ENCODE measurements around the gene QARS1. TPM values are rescaled to one million over a fixed set of nuclear protein-coding genes. Genes with fewer than 3 reads are reported as not detected.
A peak's percentile ranks its signal among the peaks of the same experiment; 100 is the strongest.

The QARS1 gene
- total and polyA plus RNA-seq, 10 of the 15 experiments (the other 5 are each of a cell fraction or from before 2014, with no cell fraction given), result 168 to 476 (median 318) TPM

- TF ChIP-seq EP300 (IDR thresholded peaks at IDR 0.05; ENCODE audit: borderline replicate concordance in 1 of 2, control insufficient read depth in 1 of 2, low read depth in 2 of 2, low read length in 2 of 2) (no peak), CUX1 (IDR thresholded peaks at IDR 0.05; ENCODE audit: insufficient replicate concordance, low read depth, low read length) (no peak), CHD2 (IDR thresholded peaks at IDR 0.05; ENCODE audit: borderline replicate concordance, low read depth, low read length) (peak; percentile 100), POLR2AphosphoS5 (IDR thresholded peaks at IDR 0.05; ENCODE audit: low read length) (peak; percentile 78), PML (IDR thresholded peaks at IDR 0.05; ENCODE audit: low read length) (0 out of 2 replicates have a peak, but pooled peaks have one; percentile 46), HDGF (IDR thresholded peaks at IDR 0.05) (peak; percentile 61; the same call in 1 of the 2 replicates), SRF (IDR thresholded peaks at IDR 0.05; ENCODE audit: low read depth in 2 of 2, low read length in 2 of 2) (0 out of 4 replicates have a peak, but pooled peaks of 1 of the 2 experiments have one; percentile 32), HDAC2 (IDR thresholded peaks at IDR 0.05) (peak; percentile 88), MXI1 (IDR thresholded peaks at IDR 0.05; ENCODE audit: low read depth, low read length) (peak; percentile 19; the same call in 1 of the 2 replicates), MTA2 (IDR thresholded peaks at IDR 0.05; ENCODE audit: low read depth) (no peak), RBBP5 (conservative IDR thresholded peaks at IDR 0.05) (no peak), KDM1A (IDR thresholded peaks at IDR 0.05; ENCODE audit: borderline replicate concordance) (no peak), ZNF217 (IDR thresholded peaks at IDR 0.05) (no peak), SMARCA5 (IDR thresholded peaks at IDR 0.05) (peak; percentile 60), POU2F2 (IDR thresholded peaks at IDR 0.05; ENCODE audit: borderline replicate concordance, low read depth, low read length) (no peak; the same call in 1 of the 3 replicates), SIN3A (IDR thresholded peaks at IDR 0.05; ENCODE audit: low read depth, low read length) (peak; percentile 91), STAT3 (IDR thresholded peaks at IDR 0.05; ENCODE audit: low read depth, low read length) (no peak), BRCA1 (IDR thresholded peaks at IDR 0.05; ENCODE audit: low read depth, low read length) (peak; percentile 100)
- TF ChIP-seq, protein P1, sequence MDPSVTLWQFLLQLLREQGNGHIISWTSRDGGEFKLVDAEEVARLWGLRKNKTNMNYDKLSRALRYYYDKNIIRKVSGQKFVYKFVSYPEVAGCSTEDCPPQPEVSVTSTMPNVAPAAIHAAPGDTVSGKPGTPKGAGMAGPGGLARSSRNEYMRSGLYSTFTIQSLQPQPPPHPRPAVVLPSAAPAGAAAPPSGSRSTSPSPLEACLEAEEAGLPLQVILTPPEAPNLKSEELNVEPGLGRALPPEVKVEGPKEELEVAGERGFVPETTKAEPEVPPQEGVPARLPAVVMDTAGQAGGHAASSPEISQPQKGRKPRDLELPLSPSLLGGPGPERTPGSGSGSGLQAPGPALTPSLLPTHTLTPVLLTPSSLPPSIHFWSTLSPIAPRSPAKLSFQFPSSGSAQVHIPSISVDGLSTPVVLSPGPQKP (IDR thresholded peaks at IDR 0.05; ENCODE audit: low read depth, low read length), result no peak
- TF ChIP-seq, protein P2, sequence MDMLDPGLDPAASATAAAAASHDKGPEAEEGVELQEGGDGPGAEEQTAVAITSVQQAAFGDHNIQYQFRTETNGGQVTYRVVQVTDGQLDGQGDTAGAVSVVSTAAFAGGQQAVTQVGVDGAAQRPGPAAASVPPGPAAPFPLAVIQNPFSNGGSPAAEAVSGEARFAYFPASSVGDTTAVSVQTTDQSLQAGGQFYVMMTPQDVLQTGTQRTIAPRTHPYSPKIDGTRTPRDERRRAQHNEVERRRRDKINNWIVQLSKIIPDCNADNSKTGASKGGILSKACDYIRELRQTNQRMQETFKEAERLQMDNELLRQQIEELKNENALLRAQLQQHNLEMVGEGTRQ (IDR thresholded peaks at IDR 0.05; ENCODE audit: borderline replicate concordance, low read depth, low read length), result no peak
- TF ChIP-seq, protein P3, sequence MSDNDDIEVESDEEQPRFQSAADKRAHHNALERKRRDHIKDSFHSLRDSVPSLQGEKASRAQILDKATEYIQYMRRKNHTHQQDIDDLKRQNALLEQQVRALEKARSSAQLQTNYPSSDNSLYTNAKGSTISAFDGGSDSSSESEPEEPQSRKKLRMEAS (IDR thresholded peaks at IDR 0.05; ENCODE audit: low read depth, low read length), result no peak
These were observed 10.4 kb downstream of the QARS1 start, which contains the start of gene QRICH1 (continued) for GRCh38 chr3:49093853-49094767.
